SU-DHL-6 (cell line): ENCODE measurements around the gene EPB41.

ENCODE experiments used
- H2AFZ ChIP-seq: fragments of 200-600 bp; sonication (generic); 2 replicates; pipeline ENCODE4 v1.6.1; 2014; ENCODE audit warnings: low read depth, mild to moderate bottlenecking, moderate library complexity, mixed read lengths, antibody characterized with exemption, low read length; ENCODE audit not compliant: severe bottlenecking
- H3F3A ChIP-seq: fragments of 200-600 bp; shearing (Covaris generic); 2 replicates; pipeline ENCODE4 v1.6.0; 2016; ENCODE audit warnings: antibody characterized with exemption, mild to moderate bottlenecking; ENCODE audit not compliant: insufficient read depth
- H3K27ac ChIP-seq: fragments of 200-600 bp; sonication (generic); 2 replicates; pipeline ENCODE4 v1.5.1; 2016; ENCODE audit warnings: low read depth, mild to moderate bottlenecking, low read length, moderate library complexity, mixed read lengths
- H3K27me3 ChIP-seq: fragments of 200-600 bp; sonication (generic), shearing (Covaris generic); 2 replicates; pipeline ENCODE4 v1.6.0; 2014; ENCODE audit warnings: mild to moderate bottlenecking, low read length
- H3K36me3 ChIP-seq: fragments of 200-600 bp; sonication (generic); 2 replicates; pipeline ENCODE4 v1.6.1; 2014; ENCODE audit warnings: mild to moderate bottlenecking, low read length, mixed read lengths
- H3K4me2 ChIP-seq: fragments of 300-600, 200-600 bp; shearing (Covaris generic), sonication (generic); 2 replicates; pipeline ENCODE4 v1.6.0; 2014; ENCODE audit warnings: low read length, low read depth, mild to moderate bottlenecking; ENCODE audit not compliant: poor library complexity, severe bottlenecking
- H3K4me3 ChIP-seq: fragments of 200-600 bp; sonication (generic); 2 replicates; pipeline ENCODE4 v1.5.1; 2014; ENCODE audit warnings: antibody characterized with exemption, low read length, mild to moderate bottlenecking, mixed read lengths; ENCODE audit not compliant: insufficient read depth, poor library complexity, severe bottlenecking
- H3K79me2 ChIP-seq: fragments of 200-600 bp; sonication (generic); 2 replicates; pipeline ENCODE4 v1.6.1; 2014; ENCODE audit warnings: mild to moderate bottlenecking, low read length, moderate library complexity; ENCODE audit not compliant: insufficient read depth
- H3K9ac ChIP-seq: fragments of 200-600 bp; sonication (generic); 2 replicates; pipeline ENCODE4 v1.7.0; 2014; ENCODE audit warnings: mild to moderate bottlenecking, low read length
- H3K9me2 ChIP-seq: fragments of 200-600 bp; sonication (generic); replicated peaks from 2 replicates; pipeline ENCODE4 v1.6.1; 2014; ENCODE audit warnings: low read length; ENCODE audit not compliant: insufficient read depth
- H3K9me3 ChIP-seq: fragments of 200-600 bp; sonication (generic); 2 replicates; pipeline ENCODE4 v1.6.1; 2014; ENCODE audit warnings: low read length, mixed read lengths; ENCODE audit not compliant: insufficient read depth
- H4K20me1 ChIP-seq: fragments of 200-600 bp; sonication (generic); 2 replicates; pipeline ENCODE4 v1.6.1; 2014; ENCODE audit warnings: low read depth, mild to moderate bottlenecking, antibody characterized with exemption, low read length, moderate library complexity, mixed read lengths
- EZH2phosphoT487 ChIP-seq: fragments of 200-600 bp; sonication (generic), shearing (Covaris generic); conservative IDR thresholded peaks from 2 replicates; pipeline ENCODE4 v1.6.1; 2018; ENCODE audit warnings: mild to moderate bottlenecking, antibody characterized with exemption, low read length, moderate library complexity, mixed read lengths
- TF ChIP-seq, protein P1 (sequence below): fragments of 200-600 bp; sonication (generic); IDR thresholded peaks from one replicate; pipeline ENCODE4 v1.5.1; 2017; ENCODE audit warnings: antibody characterized with exemption, mild to moderate bottlenecking, low read length, moderate library complexity; ENCODE audit not compliant: insufficient read depth, poor library complexity, severe bottlenecking

The EPB41 gene

DNA sequence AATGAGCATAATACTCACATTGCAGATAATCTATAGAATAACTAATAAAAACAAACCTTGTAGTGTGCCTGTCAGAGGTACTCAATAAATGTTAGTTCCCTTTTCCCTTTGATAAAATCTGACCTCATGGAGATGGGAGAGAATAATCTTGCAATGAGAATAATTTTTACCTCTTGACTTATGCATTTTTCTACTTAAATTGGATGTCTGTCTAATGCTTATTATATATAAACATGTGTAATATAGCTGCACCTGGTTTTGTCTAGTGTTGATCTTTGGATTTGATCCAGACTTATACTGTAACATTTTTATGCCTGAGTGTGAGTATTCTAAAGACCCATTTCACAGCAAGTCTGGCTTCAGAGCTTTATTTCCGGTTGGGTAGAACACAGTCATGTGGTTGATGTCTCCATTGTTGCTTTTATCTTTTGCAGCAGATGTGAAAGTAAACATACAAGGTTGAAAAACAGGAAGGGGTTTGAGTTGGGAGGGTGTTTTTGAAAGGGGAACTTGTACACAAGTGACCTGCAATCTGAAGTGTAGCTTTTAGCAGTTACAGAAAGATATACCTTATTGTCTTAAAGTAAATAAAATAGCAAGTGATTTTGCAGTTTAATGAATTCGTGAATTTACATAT lies 12.4 kb downstream of the EPB41 start:
- peaks cover 8% of the 10 kb centered on the region for H4K20me1 ChIP-seq
- peak overlapping the region; percentile 91 for H3K27ac ChIP-seq
- H3K36me3 ChIP-seq = no peaks in the 10 kb centered on the region
- H3K79me2 ChIP-seq = peaks cover 86% of the 10 kb centered on the region
- peaks cover 24% of the 10 kb centered on the region for H3F3A ChIP-seq
- H3K9ac ChIP-seq = peak overlapping the region; percentile 30
- H3K9me2 ChIP-seq = no peaks in the 10 kb centered on the region
- H2AFZ ChIP-seq = no peak overlapping the region
- no peaks in the 10 kb centered on the region for H3K9me3 ChIP-seq
- H3K27me3 ChIP-seq = no peaks in the 10 kb centered on the region
- H3K4me3 ChIP-seq = peak overlapping the region; percentile 36
- peak overlapping the region; percentile 83 for H3K4me2 ChIP-seq
- TF ChIP-seq, protein P1, sequence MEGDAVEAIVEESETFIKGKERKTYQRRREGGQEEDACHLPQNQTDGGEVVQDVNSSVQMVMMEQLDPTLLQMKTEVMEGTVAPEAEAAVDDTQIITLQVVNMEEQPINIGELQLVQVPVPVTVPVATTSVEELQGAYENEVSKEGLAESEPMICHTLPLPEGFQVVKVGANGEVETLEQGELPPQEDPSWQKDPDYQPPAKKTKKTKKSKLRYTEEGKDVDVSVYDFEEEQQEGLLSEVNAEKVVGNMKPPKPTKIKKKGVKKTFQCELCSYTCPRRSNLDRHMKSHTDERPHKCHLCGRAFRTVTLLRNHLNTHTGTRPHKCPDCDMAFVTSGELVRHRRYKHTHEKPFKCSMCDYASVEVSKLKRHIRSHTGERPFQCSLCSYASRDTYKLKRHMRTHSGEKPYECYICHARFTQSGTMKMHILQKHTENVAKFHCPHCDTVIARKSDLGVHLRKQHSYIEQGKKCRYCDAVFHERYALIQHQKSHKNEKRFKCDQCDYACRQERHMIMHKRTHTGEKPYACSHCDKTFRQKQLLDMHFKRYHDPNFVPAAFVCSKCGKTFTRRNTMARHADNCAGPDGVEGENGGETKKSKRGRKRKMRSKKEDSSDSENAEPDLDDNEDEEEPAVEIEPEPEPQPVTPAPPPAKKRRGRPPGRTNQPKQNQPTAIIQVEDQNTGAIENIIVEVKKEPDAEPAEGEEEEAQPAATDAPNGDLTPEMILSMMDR = no peak
- TF ChIP-seq EZH2phosphoT487 = no peak

DNA sequence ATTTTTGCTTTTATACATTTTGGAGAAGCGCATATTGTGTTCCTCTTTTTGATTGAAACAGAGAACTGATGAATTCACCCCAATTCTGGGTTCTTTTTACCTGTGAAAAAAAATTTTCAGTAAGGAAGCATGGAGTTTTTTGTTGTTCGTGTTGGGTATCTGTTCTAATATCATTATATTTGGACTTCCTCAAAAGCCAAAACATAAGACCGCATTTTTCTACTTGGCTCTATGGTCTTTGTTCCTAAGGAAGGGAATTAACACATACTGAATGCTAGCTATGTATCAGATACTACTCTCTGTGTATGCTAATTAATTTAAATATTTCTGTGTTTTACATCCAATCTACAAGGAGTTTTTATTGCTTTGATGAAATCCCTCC lies 12.9 kb downstream of the EPB41 start:
- Histone ChIP-seq H3K4me3 (peak overlapping the region; percentile 36), H3K9me3 (no peaks in the 10 kb centered on the region), H3F3A (peaks cover 24% of the 10 kb centered on the region), H3K4me2 (peak overlapping the region; percentile 83), H3K27ac (peak overlapping the region; percentile 91), H3K9me2 (no peaks in the 10 kb centered on the region), H2AFZ (no peak overlapping the region), H4K20me1 (peaks cover 8% of the 10 kb centered on the region), H3K36me3 (no peaks in the 10 kb centered on the region), H3K79me2 (peaks cover 88% of the 10 kb centered on the region), H3K9ac (peak overlapping the region; percentile 25), H3K27me3 (no peaks in the 10 kb centered on the region)
- TF ChIP-seq EZH2phosphoT487 = no peak
- TF ChIP-seq, protein P1 = no peak

DNA sequence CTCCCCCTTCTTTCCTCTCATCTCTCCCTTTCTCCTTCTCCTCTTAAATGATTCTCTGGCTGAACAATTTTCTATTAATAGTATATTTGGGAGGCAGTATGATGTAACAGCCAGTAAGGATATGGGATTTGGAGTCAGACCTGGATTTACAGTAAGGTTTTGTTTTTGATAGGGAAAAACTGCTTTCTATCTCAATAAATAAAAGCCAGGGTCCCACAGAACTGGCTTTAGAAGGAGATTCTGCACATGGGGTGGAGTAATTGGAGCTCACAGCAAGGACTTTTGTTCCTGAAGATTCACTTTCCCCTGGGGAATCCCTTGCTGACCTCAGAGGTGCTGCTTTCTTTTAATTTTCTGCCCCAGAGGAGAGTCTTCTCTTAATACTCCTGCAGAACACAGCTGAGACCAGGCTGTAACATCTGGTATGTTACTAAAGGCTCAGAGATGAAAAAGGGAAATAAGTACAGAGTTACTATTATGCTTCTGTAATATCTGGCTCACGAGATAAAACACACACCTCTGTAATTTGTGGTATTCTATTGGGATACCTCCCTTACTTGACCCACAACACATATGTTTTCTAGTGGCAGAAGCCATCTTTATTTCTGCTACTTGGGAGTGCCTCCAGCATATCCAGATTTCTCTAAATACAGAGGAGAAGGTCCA lies 13.4 kb downstream of the EPB41 start:
- no peaks in the 10 kb centered on the region for H3K27me3 ChIP-seq
- peaks cover 27% of the 10 kb centered on the region for H3F3A ChIP-seq
- no peak overlapping the region for H2AFZ ChIP-seq
- H3K9me3 ChIP-seq = no peaks in the 10 kb centered on the region
- peak overlapping the region; percentile 36 for H3K4me3 ChIP-seq
- TF ChIP-seq, protein P1 = no peak
- no peak for TF ChIP-seq EZH2phosphoT487
- H3K4me2 ChIP-seq = peak overlapping the region; percentile 83
- no peaks in the 10 kb centered on the region for H3K9me2 ChIP-seq
- H3K79me2 ChIP-seq = peaks cover 88% of the 10 kb centered on the region
- peaks cover 12% of the 10 kb centered on the region for H4K20me1 ChIP-seq
- peak overlapping the region; percentile 91 for H3K27ac ChIP-seq
- no peaks in the 10 kb centered on the region for H3K36me3 ChIP-seq
- H3K9ac ChIP-seq = peak overlapping the region; percentile 25
